ENCODE data around the gene APOA4. TPM values are rescaled to one million over a fixed set of nuclear protein-coding genes. Genes with fewer than 3 reads are reported as not detected.

The APOA4 gene
- total RNA-seq, 1 donor from 2014 or later: not detected

DNA sequence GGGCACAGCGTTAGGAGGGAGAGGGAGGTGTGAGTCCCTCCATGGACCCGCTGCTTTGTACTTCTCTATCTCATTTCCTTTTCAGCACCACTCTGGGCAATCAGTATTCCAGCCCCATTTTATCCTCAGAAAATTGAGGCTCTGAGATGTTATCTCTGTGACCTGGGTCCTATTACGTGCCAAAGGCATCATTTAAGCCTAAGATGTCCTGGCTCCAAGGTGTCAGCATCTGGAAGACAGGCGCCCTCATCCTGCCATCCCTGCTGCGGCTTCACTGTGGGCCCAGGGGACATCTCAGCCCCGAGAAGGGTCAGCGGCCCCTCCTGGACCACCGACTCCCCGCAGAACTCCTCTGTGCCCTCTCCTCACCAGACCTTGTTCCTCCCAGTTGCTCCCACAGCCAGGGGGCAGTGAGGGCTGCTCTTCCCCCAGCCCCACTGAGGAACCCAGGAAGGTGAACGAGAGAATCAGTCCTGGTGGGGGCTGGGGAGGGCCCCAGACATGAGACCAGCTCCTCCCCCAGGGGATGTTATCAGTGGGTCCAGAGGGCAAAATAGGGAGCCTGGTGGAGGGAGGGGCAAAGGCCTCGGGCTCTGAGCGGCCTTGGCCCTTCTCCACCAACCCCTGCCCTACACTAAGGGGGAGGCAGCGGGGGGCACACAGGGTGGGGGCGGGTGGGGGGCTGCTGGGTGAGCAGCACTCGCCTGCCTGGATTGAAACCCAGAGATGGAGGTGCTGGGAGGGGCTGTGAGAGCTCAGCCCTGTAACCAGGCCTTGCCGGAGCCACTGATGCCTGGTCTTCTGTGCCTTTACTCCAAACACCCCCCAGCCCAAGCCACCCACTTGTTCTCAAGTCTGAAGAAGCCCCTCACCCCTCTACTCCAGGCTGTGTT, 5.8 kb upstream of the APOA4 start:
- H3K36me3 ChIP-seq: no peaks in the 10 kb centered on the region
- H3K4me3 ChIP-seq: no peak overlapping the region
- TF ChIP-seq, protein P1, sequence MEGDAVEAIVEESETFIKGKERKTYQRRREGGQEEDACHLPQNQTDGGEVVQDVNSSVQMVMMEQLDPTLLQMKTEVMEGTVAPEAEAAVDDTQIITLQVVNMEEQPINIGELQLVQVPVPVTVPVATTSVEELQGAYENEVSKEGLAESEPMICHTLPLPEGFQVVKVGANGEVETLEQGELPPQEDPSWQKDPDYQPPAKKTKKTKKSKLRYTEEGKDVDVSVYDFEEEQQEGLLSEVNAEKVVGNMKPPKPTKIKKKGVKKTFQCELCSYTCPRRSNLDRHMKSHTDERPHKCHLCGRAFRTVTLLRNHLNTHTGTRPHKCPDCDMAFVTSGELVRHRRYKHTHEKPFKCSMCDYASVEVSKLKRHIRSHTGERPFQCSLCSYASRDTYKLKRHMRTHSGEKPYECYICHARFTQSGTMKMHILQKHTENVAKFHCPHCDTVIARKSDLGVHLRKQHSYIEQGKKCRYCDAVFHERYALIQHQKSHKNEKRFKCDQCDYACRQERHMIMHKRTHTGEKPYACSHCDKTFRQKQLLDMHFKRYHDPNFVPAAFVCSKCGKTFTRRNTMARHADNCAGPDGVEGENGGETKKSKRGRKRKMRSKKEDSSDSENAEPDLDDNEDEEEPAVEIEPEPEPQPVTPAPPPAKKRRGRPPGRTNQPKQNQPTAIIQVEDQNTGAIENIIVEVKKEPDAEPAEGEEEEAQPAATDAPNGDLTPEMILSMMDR (IDR thresholded peaks at IDR 0.05): no peak
- no peaks in the 10 kb centered on the region for H3K27me3 ChIP-seq
- no peaks in the 10 kb centered on the region for H3K4me1 ChIP-seq
- ATAC-seq (no peak), DNase-seq (no peak)
- intact Hi-C loops (cut with DNase I): no loop called here
- no peak overlapping the region for H3K27ac ChIP-seq
- no peaks in the 10 kb centered on the region for H3K9me3 ChIP-seq

DNA sequence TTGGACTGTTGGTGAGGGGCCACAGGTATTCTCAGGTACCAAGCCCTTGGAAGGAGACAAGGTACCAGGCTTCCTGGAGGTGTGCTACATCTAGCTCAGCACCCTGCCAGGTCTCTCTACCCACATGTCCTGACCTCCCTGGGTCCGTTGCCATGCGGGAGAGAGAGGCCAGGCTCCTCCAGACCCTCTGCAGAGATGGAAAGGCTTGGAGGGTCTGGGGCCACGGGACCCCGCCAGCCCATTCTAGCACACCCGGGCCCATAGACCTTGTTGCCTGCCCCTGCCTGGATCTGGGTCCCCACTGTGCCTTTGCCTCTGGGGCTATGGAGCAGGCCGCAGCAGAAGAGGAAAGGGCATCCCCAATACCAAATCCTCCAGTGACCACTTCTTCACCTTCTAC, 4.4 kb upstream of the APOA4 start:
- no peak for ATAC-seq
- Histone ChIP-seq H3K27ac (no peak overlapping the region), H3K36me3 (no peaks in the 10 kb centered on the region), H3K4me3 (no peak overlapping the region), H3K4me1 (no peaks in the 10 kb centered on the region), H3K27me3 (no peaks in the 10 kb centered on the region), H3K9me3 (no peaks in the 10 kb centered on the region)
- DNase-seq: peak; percentile 45
- intact Hi-C loops (cut with DNase I): no loop called here
- TF ChIP-seq, protein P1 (IDR thresholded peaks at IDR 0.05): no peak

DNA sequence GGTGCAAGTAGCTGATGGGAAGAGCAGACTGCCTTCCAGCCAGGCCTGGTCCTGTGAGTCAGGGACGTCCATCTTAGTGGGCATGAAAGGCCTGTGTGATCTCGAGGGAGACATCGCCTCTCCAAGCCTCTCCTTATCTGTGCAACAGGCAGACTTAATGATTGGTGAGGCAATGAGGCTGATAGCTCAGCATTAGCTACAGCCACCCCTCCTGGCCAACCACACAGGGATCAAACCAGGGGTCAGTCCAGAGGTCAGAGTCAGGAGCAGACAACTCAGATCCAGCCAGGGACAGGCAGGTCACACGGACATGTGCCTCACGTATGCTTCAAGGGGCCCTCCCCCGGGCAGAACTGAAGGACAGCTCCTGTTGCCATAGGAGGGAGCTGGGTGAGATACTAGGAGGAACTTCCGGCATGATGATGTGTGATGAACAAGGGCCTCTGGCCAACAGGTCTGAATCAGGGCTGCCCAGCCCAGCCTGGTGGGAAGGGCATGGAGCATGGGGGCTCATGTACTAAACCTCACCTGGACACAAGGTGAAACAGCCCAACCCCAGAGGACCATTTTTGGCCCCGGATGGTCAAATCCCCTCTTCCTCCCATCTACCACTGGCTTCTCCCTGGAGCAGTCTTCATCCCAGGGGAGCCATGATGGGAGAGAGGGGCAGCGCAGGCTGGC, 3.8 kb upstream of the APOA4 start:
- H3K36me3 ChIP-seq: no peaks in the 10 kb centered on the region
- DNase-seq (no peak), ATAC-seq (no peak)
- H3K4me1 ChIP-seq: no peaks in the 10 kb centered on the region
- no peaks in the 10 kb centered on the region for H3K27me3 ChIP-seq
- no peak overlapping the region for H3K27ac ChIP-seq
- no peak overlapping the region for H3K4me3 ChIP-seq
- TF ChIP-seq, protein P1 (IDR thresholded peaks at IDR 0.05): no peak
- intact Hi-C loops (cut with DNase I): no loop called here
- no peaks in the 10 kb centered on the region for H3K9me3 ChIP-seq

DNA sequence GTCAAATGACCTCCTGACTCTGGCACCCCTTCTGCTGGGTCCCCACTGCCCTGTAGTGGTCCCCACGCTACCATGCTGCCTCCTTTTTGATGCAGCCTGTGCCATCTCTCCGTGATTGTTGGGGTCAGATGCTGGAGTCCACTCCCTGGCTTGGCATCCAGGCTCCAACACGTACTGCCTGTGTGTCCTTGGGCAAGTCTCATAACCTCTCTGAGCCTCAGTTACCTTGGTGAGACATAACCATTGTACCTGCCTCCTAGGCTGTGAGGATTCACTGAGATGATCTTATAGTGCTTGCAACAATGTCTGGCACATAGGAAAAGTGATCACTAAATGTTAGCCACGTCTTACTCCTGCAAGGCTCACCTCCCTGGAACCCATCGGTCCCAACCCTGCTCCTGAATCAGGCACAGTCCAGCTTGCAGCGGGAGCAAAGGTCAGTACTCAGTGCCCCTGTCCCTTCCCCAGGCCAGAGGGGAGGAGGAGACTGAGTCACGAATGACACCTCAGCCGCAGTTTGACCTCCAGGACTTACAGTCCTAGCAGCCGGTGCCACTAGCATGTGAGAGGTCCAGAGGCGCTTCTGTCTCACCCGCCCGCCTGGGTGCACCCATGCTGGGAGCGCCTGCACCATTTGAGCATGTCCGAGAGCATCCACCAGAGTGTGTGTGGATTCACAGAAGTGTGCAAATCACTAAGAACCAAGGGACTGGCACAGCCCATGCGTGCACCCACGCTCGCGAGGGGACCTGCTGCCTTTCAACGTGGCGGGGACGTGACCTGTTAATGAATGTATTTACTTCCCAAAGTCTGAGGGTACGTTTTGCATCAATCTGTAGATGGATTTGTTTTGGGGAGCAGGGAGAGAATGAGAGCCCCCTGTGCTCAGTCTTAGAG, 3.0 kb upstream of the APOA4 start:
- no peak for ATAC-seq
- TF ChIP-seq, protein P1 (IDR thresholded peaks at IDR 0.05): no peak
- DNase-seq: no peak
- no peaks in the 10 kb centered on the region for H3K36me3 ChIP-seq
- H3K27me3 ChIP-seq: no peaks in the 10 kb centered on the region
- H3K4me1 ChIP-seq: no peaks in the 10 kb centered on the region
- intact Hi-C loops (cut with DNase I): no loop called here
- no peak overlapping the region for H3K4me3 ChIP-seq
- no peaks in the 10 kb centered on the region for H3K9me3 ChIP-seq
- no peak overlapping the region for H3K27ac ChIP-seq

DNA sequence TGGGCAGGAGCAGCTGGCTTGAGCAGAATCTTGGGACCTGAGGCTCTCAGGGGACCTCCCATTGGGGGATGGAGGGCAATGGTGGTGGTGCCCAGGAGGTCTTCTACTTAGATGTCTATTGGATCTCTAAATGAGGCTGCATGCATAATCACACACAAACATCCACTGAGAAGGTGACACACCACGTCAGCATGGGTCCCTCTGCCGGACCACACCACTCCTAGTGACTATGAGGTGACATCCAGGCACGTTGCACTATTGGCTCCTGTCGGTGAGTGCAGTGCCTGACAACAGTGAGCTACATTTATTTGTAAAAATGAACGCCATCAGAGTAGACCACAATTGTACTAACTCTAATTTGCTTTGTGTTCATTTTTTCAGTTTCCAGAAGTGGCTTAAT, 2.3 kb upstream of the APOA4 start:
- Histone ChIP-seq H3K4me3 (no peak overlapping the region), H3K9me3 (no peaks in the 10 kb centered on the region), H3K4me1 (no peaks in the 10 kb centered on the region), H3K36me3 (no peaks in the 10 kb centered on the region), H3K27me3 (no peaks in the 10 kb centered on the region), H3K27ac (no peak overlapping the region)
- TF ChIP-seq, protein P1 (IDR thresholded peaks at IDR 0.05): no peak
- ATAC-seq (no peak), DNase-seq (no peak)
- intact Hi-C loops (cut with DNase I): no loop called here

Measured in upper lobe of right lung (tissue), 1 donor.